ENCODE results near the gene CCDC192. TPM values are rescaled to one million over a fixed set of nuclear protein-coding genes. Genes with fewer than 3 reads are reported as not detected.

CCDC192 gene
- total RNA-seq, 1 donor from 2014 or later: 1.3 TPM

DNA sequence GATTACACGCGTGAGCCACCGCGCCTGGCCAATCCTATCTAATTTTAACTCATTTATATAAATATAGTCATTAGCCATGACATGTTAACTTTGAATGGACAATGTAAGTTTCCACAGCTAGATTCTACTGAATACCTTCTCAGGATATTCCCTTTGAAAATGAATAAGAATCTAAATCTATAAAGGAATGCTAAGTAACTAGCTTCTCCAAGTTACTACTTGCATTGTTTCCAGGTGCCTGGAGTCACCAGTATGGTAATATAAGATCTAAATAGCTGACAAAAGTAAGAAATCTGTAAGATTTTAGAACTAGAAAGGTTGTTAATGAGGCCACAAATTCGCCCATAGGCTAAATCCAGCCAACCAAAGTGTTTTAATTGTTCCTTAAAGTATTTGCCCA is 191.3 kb downstream of the CCDC192 start:
- H3K36me3 Mint-ChIP-seq (ENCODE audit: low read depth): no peaks in the 10 kb centered on the region
- no peak overlapping the region for H3K4me3 Mint-ChIP-seq
- DNase-seq (ENCODE audit: low read depth, low spot score): no peak
- no peak for TF ChIP-seq CTCF (conservative IDR thresholded peaks at IDR 0.05)
- no peaks in the 10 kb centered on the region for H3K4me1 Mint-ChIP-seq
- no peaks in the 10 kb centered on the region for H3K9me3 Mint-ChIP-seq
- no peak overlapping the region for H3K27ac Mint-ChIP-seq (ENCODE audit: unreplicated experiment)
- no peaks in the 10 kb centered on the region for H3K27me3 Mint-ChIP-seq (ENCODE audit: low read depth)

DNA sequence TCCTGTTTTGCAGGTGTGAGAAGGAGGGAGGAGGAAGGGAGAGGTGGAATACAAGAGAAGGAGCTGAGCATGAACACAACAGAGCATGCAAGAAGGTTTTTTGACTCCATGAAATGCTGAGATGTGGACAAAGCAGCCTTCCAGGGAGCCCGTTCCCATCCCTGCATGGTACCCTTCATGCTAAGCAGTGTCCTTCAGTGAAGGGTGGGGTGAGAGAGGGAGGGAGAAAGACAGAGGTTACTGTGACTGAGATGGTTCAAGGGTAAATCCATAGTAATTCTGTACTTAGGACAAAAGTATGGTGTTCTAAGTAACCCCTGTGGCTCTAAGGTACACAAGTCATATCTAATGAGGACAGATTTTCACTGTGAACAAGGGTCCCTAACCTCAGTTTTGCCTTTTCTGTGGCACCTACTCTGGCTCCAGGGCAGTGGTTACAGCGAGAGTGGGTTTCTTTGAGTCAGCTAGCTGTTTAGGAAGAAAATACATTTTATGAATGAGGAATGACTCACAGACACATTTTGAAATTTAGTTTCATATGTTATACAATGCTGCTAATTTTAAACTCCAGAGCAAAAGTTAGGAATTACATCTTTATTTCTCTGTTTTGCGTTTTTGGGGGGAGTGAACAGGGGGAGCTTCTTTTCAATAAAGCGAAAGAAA is 195.5 kb downstream of the CCDC192 start:
- no peak for DNase-seq (ENCODE audit: low read depth, low spot score)
- TF ChIP-seq CTCF (conservative IDR thresholded peaks at IDR 0.05): no peak
- H3K4me3 Mint-ChIP-seq: no peak overlapping the region
- no peaks in the 10 kb centered on the region for H3K9me3 Mint-ChIP-seq
- H3K27me3 Mint-ChIP-seq (ENCODE audit: low read depth): no peaks in the 10 kb centered on the region
- H3K36me3 Mint-ChIP-seq (ENCODE audit: low read depth): no peaks in the 10 kb centered on the region
- H3K4me1 Mint-ChIP-seq: no peaks in the 10 kb centered on the region
- no peak overlapping the region for H3K27ac Mint-ChIP-seq (ENCODE audit: unreplicated experiment)

DNA sequence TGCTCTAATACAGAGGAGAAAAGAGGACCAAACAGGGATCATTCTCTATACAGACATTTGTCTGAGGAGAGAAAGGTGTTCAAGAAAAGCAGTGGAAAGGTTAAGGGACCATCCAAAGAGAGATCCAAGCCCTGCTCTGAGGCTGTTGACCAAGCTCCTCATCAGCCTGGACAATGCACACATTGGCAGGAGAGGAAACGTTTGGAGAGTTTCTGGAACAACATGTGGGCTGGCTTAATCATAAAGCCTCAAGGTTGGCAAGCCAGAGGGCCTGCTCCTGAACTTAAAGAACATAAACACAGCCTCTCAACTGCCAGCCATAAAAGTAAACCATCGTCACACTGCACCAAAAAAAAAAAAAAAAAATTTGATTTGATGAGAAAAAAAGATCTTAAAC is 196.0 kb downstream of the CCDC192 start:
- TF ChIP-seq CTCF (conservative IDR thresholded peaks at IDR 0.05): no peak
- H3K4me1 Mint-ChIP-seq: no peaks in the 10 kb centered on the region
- H3K27ac Mint-ChIP-seq (ENCODE audit: unreplicated experiment): no peak overlapping the region
- H3K4me3 Mint-ChIP-seq: no peak overlapping the region
- no peaks in the 10 kb centered on the region for H3K27me3 Mint-ChIP-seq (ENCODE audit: low read depth)
- no peak for DNase-seq (ENCODE audit: low read depth, low spot score)
- H3K36me3 Mint-ChIP-seq (ENCODE audit: low read depth): no peaks in the 10 kb centered on the region
- no peaks in the 10 kb centered on the region for H3K9me3 Mint-ChIP-seq

GRCh38 chr5:127906562-127907204 is 203.5 kb downstream of the CCDC192 start:
- Mint-ChIP-seq H3K9me3 (no peaks in the 10 kb centered on the region), H3K27me3 (ENCODE audit: low read depth) (no peaks in the 10 kb centered on the region), H3K4me1 (peaks cover 12% of the 10 kb centered on the region), H3K4me3 (no peak overlapping the region), H3K36me3 (ENCODE audit: low read depth) (no peaks in the 10 kb centered on the region), H3K27ac (ENCODE audit: unreplicated experiment) (no peak overlapping the region)
- no peak for TF ChIP-seq CTCF (conservative IDR thresholded peaks at IDR 0.05)
- no peak for DNase-seq (ENCODE audit: low read depth, low spot score)

DNA sequence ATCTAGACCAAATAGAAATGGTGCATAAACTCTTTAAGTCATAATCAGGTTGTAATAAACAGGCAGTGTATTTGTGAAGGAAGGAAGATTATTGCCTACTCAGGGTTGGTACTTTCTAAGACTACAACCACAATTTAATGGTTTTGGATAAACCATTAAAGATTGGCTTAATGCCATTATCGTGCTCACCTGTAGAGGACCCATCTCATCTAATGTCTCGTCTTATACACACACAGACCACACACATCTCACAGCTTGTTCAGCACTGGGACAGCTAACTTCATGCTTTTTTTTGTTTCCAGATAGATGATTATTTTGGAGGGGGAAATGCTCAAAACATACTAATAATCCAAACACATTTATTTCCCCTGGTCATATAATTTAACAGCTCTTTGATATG is 204.7 kb downstream of the CCDC192 start:
- TF ChIP-seq CTCF (conservative IDR thresholded peaks at IDR 0.05): no peak
- no peaks in the 10 kb centered on the region for H3K36me3 Mint-ChIP-seq (ENCODE audit: low read depth)
- peaks cover 12% of the 10 kb centered on the region for H3K4me1 Mint-ChIP-seq
- H3K27ac Mint-ChIP-seq (ENCODE audit: unreplicated experiment): no peak overlapping the region
- no peak overlapping the region for H3K4me3 Mint-ChIP-seq
- DNase-seq (ENCODE audit: low read depth, low spot score): no peak
- H3K9me3 Mint-ChIP-seq: no peaks in the 10 kb centered on the region
- no peaks in the 10 kb centered on the region for H3K27me3 Mint-ChIP-seq (ENCODE audit: low read depth)
